ENCODE data around the gene ABCA12. TPM values are rescaled to one million over a fixed set of nuclear protein-coding genes. Genes with fewer than 3 reads are reported as not detected.

Gene ABCA12
- total RNA-seq, 1 experiment from 2014 or later, result 0.11 TPM

GRCh38 chr2:215144106-215144875, 5.9 kb upstream of the ABCA12 start:
- Histone ChIP-seq H3K27ac (no peak overlapping the region), H3K9me3 (replicated peaks) (no peaks in the 10 kb centered on the region), H3K36me3 (no peaks in the 10 kb centered on the region)

GRCh38 chr2:215143458-215143857, 5.0 kb upstream of the ABCA12 start:
- Histone ChIP-seq H3K27ac (no peak overlapping the region), H3K36me3 (no peaks in the 10 kb centered on the region), H3K27me3 (replicated peaks) (no peaks in the 10 kb centered on the region), H3K4me1 (replicated peaks) (no peaks in the 10 kb centered on the region), H3K4me3 (no peak overlapping the region), H3K9me3 (replicated peaks) (no peaks in the 10 kb centered on the region)
- DNase-seq (ENCODE audit: low read depth in 1 of 2, low spot score in 2 of 2), result no peak

More at GRCh38 chr2:215144106-215144875, 5.9 kb upstream of the ABCA12 start:
- Histone ChIP-seq H3K4me3 (no peak overlapping the region), H3K4me1 (replicated peaks) (no peaks in the 10 kb centered on the region), H3K27me3 (replicated peaks) (no peaks in the 10 kb centered on the region)
- no peak for DNase-seq (ENCODE audit: low read depth in 1 of 2, low spot score in 2 of 2)

GRCh38 chr2:215141706-215142105, 3.3 kb upstream of the ABCA12 start:
- no peak overlapping the region for H3K4me3 ChIP-seq
- no peak for DNase-seq (ENCODE audit: low read depth in 1 of 2, low spot score in 2 of 2)
- H3K36me3 ChIP-seq, result no peaks in the 10 kb centered on the region

GRCh38 chr2:215140166-215140707, 1.8 kb upstream of the ABCA12 start:
- H3K4me1 ChIP-seq (replicated peaks), result peaks cover 17% of the 10 kb centered on the region
- DNase-seq (ENCODE audit: low read depth in 1 of 2, low spot score in 2 of 2), result no peak
- no peak overlapping the region for H3K4me3 ChIP-seq
- no peak overlapping the region for H3K27ac ChIP-seq
- H3K9me3 ChIP-seq (replicated peaks), result no peaks in the 10 kb centered on the region
- no peaks in the 10 kb centered on the region for H3K27me3 ChIP-seq (replicated peaks)
- H3K36me3 ChIP-seq, result no peaks in the 10 kb centered on the region

More at GRCh38 chr2:215141706-215142105, 3.3 kb upstream of the ABCA12 start:
- no peaks in the 10 kb centered on the region for H3K27me3 ChIP-seq (replicated peaks)
- H3K27ac ChIP-seq, result no peak overlapping the region
- peaks cover 14% of the 10 kb centered on the region for H3K4me1 ChIP-seq (replicated peaks)
- no peaks in the 10 kb centered on the region for H3K9me3 ChIP-seq (replicated peaks)

GRCh38 chr2:215137741-215138340, 585 bp downstream of the ABCA12 start:
- Histone ChIP-seq H3K4me1 (replicated peaks) (peaks cover 17% of the 10 kb centered on the region), H3K9me3 (replicated peaks) (no peaks in the 10 kb centered on the region), H3K36me3 (no peaks in the 10 kb centered on the region), H3K27ac (no peak overlapping the region), H3K27me3 (replicated peaks) (no peaks in the 10 kb centered on the region), H3K4me3 (no peak overlapping the region)
- peak in 1 of 2 experiments; percentile 28 for DNase-seq (ENCODE audit: low read depth in 1 of 2, low spot score in 2 of 2)

- H3K9me3 ChIP-seq (replicated peaks), result no peaks in the 10 kb centered on the region
- no peak overlapping the region for H3K4me3 ChIP-seq
- H3K27me3 ChIP-seq (replicated peaks), result no peaks in the 10 kb centered on the region
- no peak overlapping the region for H3K27ac ChIP-seq
- no peaks in the 10 kb centered on the region for H3K36me3 ChIP-seq
- no peak for DNase-seq (ENCODE audit: low read depth in 1 of 2, low spot score in 2 of 2)
- peaks cover 17% of the 10 kb centered on the region for H3K4me1 ChIP-seq (replicated peaks)
Measured at GRCh38 chr2:215137329-215137686, 1.1 kb downstream of the ABCA12 start.

GRCh38 chr2:215136669-215137328, 1.6 kb downstream of the ABCA12 start:
- DNase-seq (ENCODE audit: low read depth in 1 of 2, low spot score in 2 of 2), result peak in 1 of 2 experiments; percentile 9
- H3K27me3 ChIP-seq (replicated peaks), result no peaks in the 10 kb centered on the region
- H3K4me3 ChIP-seq, result no peak overlapping the region
- peaks cover 17% of the 10 kb centered on the region for H3K4me1 ChIP-seq (replicated peaks)
- H3K27ac ChIP-seq, result no peak overlapping the region
- H3K36me3 ChIP-seq, result no peaks in the 10 kb centered on the region
- no peaks in the 10 kb centered on the region for H3K9me3 ChIP-seq (replicated peaks)

GRCh38 chr2:215120401-215120800, 18.0 kb downstream of the ABCA12 start:
- Histone ChIP-seq H3K4me1 (replicated peaks) (no peaks in the 10 kb centered on the region), H3K4me3 (no peak overlapping the region), H3K36me3 (no peaks in the 10 kb centered on the region), H3K27me3 (replicated peaks) (no peaks in the 10 kb centered on the region), H3K9me3 (replicated peaks) (no peaks in the 10 kb centered on the region), H3K27ac (no peak overlapping the region)
- DNase-seq (ENCODE audit: low read depth in 1 of 2, low spot score in 2 of 2), result no peak

GRCh38 chr2:215119847-215120246, 18.6 kb downstream of the ABCA12 start:
- Histone ChIP-seq H3K27me3 (replicated peaks) (no peaks in the 10 kb centered on the region), H3K36me3 (no peaks in the 10 kb centered on the region), H3K9me3 (replicated peaks) (no peaks in the 10 kb centered on the region), H3K4me3 (no peak overlapping the region), H3K27ac (no peak overlapping the region), H3K4me1 (replicated peaks) (no peaks in the 10 kb centered on the region)
- no peak for DNase-seq (ENCODE audit: low read depth in 1 of 2, low spot score in 2 of 2)

GRCh38 chr2:215110918-215111317, 27.5 kb downstream of the ABCA12 start:
- H3K36me3 ChIP-seq, result no peaks in the 10 kb centered on the region
- no peak overlapping the region for H3K27ac ChIP-seq
- DNase-seq (ENCODE audit: low read depth in 1 of 2, low spot score in 2 of 2), result no peak
- H3K27me3 ChIP-seq (replicated peaks), result 0 out of 2 replicates have a peak, but pooled peaks cover 3% of the 10 kb centered on the region
- no peaks in the 10 kb centered on the region for H3K9me3 ChIP-seq (replicated peaks)
- no peak overlapping the region for H3K4me3 ChIP-seq
- no peaks in the 10 kb centered on the region for H3K4me1 ChIP-seq (replicated peaks)

- Histone ChIP-seq H3K4me3 (no peak overlapping the region), H3K27ac (no peak overlapping the region), H3K36me3 (no peaks in the 10 kb centered on the region), H3K27me3 (replicated peaks) (0 out of 2 replicates have a peak, but pooled peaks cover 3% of the 10 kb centered on the region), H3K9me3 (replicated peaks) (no peaks in the 10 kb centered on the region), H3K4me1 (replicated peaks) (no peaks in the 10 kb centered on the region)
- DNase-seq (ENCODE audit: low read depth in 1 of 2, low spot score in 2 of 2), result no peak
Measured at GRCh38 chr2:215107216-215108056, 31.0 kb downstream of the ABCA12 start.

GRCh38 chr2:215105607-215106354, 32.6 kb downstream of the ABCA12 start:
- no peaks in the 10 kb centered on the region for H3K36me3 ChIP-seq
- no peaks in the 10 kb centered on the region for H3K27me3 ChIP-seq (replicated peaks)
- no peaks in the 10 kb centered on the region for H3K4me1 ChIP-seq (replicated peaks)
- no peak overlapping the region for H3K4me3 ChIP-seq
- peak in 1 of 2 experiments; percentile 3 for DNase-seq (ENCODE audit: low read depth in 1 of 2, low spot score in 2 of 2)
- no peaks in the 10 kb centered on the region for H3K9me3 ChIP-seq (replicated peaks)
- no peak overlapping the region for H3K27ac ChIP-seq

- H3K27ac ChIP-seq, result no peak overlapping the region
- no peaks in the 10 kb centered on the region for H3K27me3 ChIP-seq (replicated peaks)
- no peaks in the 10 kb centered on the region for H3K9me3 ChIP-seq (replicated peaks)
- DNase-seq (ENCODE audit: low read depth in 1 of 2, low spot score in 2 of 2), result no peak
- no peaks in the 10 kb centered on the region for H3K4me1 ChIP-seq (replicated peaks)
- H3K36me3 ChIP-seq, result no peaks in the 10 kb centered on the region
- no peak overlapping the region for H3K4me3 ChIP-seq
Measured at GRCh38 chr2:215104226-215104625, 34.2 kb downstream of the ABCA12 start.
